DMS114 treated with DMSO at 0.1 percent for 48 hours (cell line): ENCODE measurements around the gene GYPE.
"Not testable (repeated sequence)": the region's sequence is repeated elsewhere in the genome, so short reads cannot be mapped to it uniquely, and the experiment has no call there.

Experiments used
- DNase-seq: peaks from one replicate; lab custom pipeline; 2025; ENCODE audit not compliant: unreplicated experiment; lab: John Stamatoyannopoulos, UW

Gene GYPE

DNA sequence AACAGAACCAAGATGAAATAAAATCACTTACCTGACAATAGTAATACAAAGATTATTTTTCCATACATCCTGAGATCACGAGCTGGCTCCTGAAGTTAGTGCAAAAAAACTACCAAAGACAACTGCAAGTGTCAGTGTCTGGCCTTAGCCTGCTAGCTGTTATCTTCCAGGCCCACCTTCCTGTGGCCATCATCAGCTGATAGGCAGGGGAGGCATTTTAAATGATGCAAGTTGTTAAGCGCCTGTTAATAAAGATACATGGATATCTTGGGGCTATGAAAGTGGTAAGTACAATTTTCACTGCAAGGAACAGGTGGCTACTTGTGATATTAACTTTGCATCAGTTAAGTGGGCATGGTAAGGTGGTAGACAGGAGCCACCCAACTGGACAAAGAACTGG, at the start of gene GYPE:
Gene GYPE (minus strand): TSS at position 120 of the 400 bp plus-strand sequence. CDS start 52 bp downstream, at position 68.
- DNase-seq, result not testable (repeated sequence)

GRCh38 chr4:143951458-143951972, 46.2 kb upstream of the GYPE start:
- DNase-seq, result not testable (repeated sequence)

GRCh38 chr4:143950967-143951366, 45.6 kb upstream of the GYPE start:
- DNase-seq, result not testable (repeated sequence)

- not testable (repeated sequence) for DNase-seq
These were observed 44.8 kb upstream of the GYPE start for GRCh38 chr4:143950185-143950584.

DNA sequence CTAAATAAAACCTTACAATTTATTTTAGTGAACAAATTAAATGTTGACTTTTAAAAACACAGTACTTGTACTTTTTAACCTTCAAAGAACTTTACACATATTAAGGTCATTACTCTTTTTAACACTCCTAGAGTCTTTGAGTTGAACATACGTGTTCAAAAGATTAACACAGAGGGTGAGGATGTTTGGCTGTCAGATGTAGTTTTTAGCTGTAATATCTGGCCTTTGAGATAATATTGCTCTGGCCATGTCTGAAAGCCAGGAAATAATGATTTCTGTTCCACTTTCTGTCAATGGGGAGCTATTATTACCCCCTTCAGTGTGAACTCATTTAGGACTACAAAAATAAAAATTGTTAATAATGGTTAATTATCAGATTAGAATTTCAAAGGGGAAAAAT, 42.1 kb upstream of the GYPE start:
- not testable (repeated sequence) for DNase-seq

GRCh38 chr4:143940708-143941107, 35.3 kb upstream of the GYPE start:
- not testable (repeated sequence) for DNase-seq

GRCh38 chr4:143939528-143939927, 34.2 kb upstream of the GYPE start:
- no peak for DNase-seq

DNA sequence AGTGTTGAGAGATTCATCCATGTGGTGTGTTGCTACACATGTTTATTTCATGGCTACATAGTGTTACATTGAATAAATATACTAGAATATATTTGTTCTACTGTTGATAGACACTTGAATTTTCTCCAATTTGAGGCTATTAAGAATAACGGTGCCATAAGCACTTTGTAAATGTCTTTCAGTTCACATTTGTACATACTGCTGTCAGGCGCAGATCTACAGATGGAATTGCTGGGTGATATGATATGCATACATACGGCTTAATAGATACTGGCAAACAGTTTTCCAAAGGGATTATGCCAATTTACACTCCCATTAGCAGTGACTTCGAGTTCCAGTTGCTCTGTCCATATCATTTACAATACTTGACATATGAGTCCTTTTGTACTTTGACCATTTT, 33.5 kb upstream of the GYPE start:
- not testable (repeated sequence) for DNase-seq

DNA sequence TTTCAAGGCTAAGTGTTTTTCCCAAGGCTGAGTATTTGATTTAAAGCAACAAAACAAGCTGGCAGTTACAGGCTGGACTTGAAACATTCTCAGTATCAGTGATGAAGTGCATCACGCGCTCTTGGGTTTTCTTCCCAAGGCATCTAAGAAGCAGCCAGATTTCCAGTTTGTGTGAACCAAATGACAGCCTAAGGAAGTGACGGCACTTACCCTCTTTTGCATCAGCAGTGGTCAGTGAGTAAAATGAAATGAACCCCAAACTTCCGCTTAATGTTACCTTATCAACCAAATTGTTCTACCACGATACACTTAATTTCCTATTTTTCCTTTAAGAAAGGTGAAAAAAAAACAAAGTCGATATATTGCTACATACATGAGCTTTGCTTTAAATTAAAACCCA, 15.8 kb upstream of the GYPE start:
- DNase-seq, result no peak

GRCh38 chr4:143916485-143916884, 11.1 kb upstream of the GYPE start:
- not testable (repeated sequence) for DNase-seq

DNA sequence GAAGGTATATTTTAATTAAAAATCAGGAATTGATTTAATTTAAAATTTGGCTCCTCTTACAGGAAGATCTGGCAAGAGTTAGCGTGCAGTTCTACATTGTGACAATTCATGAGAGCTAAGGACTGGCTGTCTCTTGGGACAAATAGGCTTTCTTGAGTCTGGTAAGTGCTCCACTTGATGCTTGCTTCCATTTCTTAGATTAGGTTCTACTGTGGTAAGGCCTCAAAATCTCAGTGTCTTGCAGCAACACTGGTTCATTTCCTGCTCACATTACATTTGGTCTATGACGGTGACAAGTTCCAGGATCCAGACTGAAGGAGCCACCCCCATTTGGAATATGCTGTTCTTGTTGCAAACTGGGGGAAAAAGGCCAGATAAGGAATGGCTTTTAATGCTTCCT, 7.1 kb upstream of the GYPE start:
- DNase-seq, result not testable (repeated sequence)

DNA sequence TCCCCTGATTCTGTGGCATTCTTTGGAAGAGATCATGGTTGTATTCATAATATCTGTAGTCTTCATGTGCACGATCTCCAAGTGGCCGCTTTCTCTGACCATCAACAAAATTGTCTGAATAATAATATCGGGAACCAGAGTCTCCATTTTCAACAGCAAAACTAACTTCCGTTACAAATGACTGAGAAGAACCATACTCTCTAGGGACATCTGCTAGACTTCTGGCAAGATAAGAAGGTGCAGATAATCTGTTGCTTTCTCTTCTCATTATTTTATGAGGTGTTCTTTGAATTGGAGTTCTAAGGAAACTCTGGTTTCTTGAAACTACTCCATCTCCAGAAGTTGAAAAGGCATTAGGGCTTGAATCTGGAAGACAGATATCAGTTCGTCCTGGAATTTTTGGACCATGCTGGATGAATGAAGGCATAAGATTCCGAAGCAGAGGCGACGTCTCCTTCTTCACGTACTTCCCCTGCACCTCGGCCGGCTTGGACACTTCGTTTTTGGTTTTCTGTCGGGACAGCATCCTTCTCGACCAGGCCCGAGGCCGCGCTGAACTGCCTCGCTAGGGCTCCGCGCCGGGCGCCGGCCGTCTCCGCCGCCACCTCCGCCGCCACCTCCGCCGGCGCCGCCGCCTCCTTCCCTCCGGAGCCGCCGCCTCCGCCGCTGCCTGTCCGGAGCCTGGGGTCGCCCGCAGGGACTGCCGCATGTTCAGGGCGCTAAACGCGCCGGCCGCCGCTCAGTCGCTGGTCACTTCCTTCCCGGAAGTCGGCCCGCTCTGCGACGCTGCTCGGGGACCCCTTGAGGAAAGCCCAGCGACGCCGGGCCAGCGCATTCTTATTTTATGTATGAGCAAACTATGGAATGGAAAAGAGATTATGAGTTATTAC, 6.4 kb upstream of the GYPE start:
- not testable (repeated sequence) for DNase-seq

DNA sequence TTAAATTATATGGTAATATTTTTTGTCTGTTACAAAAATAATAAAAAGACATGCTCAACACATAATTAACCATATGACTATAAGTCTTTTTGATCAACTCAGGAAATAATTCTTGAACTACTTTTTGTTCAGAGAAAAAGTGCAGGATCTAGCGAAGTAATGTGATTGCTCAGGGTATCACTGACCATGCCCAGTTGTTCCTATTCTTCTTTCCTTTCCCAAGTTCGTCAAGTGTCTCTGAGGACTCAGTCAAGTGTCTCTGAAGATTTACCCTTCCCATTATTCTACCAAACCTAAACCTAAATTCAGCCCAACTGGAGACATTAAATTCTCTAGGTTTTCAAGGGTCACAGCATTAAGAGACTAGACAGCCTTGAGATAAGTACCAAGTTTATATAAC, 5.5 kb upstream of the GYPE start:
- DNase-seq, result not testable (repeated sequence)

GRCh38 chr4:143907811-143908210, 2.5 kb upstream of the GYPE start:
- not testable (repeated sequence) for DNase-seq

- DNase-seq, result not testable (repeated sequence)
These were observed 928 bp downstream of the GYPE start for GRCh38 chr4:143904431-143904830.

DNA sequence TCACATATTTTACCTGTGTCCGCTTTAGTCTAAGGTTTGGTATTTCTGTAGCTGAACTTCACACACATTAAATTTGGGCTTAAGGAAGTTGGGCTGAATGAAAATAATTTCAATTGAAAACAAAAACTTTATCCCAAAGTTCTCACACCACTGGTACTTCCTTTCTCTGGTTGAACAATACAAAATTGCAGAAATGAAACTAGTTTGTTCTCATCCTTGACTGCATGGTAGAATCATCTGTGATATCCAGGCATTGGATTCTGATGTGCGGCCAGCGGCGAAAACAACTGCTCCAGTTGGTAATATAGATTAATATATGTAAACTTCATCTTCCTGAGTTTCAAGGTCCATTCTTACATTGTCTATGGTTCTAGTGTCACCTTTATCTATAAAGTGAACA, 15.0 kb downstream of the GYPE start:
- not testable (repeated sequence) for DNase-seq

DNA sequence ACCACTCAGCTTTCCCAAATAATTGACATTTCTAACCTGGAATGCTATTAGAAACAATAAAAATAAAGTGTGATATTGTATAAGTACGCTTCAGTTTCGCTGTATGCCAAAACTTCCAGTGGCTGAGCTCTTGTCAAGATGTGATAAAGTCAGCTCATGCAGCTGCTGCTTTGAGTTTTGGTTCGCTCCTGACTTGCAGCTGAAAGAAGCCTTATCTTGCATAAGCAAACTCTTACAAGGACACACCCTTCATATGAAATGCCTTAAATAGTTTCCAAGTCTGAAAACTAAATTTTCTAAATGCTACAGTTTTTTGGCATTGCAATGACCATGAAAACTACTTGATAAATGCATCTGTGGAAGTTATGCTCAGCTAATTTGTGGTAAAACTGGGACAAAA, 17.2 kb downstream of the GYPE start:
- DNase-seq, result not testable (repeated sequence)

GRCh38 chr4:143884965-143885364, 20.4 kb downstream of the GYPE start:
- not testable (repeated sequence) for DNase-seq

GRCh38 chr4:143883529-143883928, 21.8 kb downstream of the GYPE start:
- no peak for DNase-seq

- DNase-seq, result no peak
These were observed 22.5 kb downstream of the GYPE start for GRCh38 chr4:143882892-143883291.

DNA sequence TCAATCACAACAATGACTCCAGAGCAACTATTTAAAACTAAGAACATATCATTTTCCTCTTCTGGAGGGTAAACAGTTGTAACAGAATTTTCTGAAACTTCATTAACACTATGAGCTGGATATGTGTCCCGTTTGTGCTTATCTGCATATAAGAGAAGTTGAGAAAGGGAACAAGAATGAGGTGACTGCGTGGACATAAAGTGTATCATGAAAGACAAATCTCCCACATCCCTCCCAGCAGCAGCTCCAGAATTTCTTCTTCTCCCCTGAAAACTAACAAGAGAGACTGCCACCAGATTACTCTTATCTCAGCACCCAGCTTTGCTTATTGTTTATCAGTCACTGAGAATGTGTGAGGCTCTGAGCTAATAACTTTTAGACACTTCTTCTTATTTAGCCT, 25.8 kb downstream of the GYPE start:
- not testable (repeated sequence) for DNase-seq

GRCh38 chr4:143875357-143875756, 30.0 kb downstream of the GYPE start:
- not testable (repeated sequence) for DNase-seq
